Measurements from ENCODE around the gene NPB.

DNA sequence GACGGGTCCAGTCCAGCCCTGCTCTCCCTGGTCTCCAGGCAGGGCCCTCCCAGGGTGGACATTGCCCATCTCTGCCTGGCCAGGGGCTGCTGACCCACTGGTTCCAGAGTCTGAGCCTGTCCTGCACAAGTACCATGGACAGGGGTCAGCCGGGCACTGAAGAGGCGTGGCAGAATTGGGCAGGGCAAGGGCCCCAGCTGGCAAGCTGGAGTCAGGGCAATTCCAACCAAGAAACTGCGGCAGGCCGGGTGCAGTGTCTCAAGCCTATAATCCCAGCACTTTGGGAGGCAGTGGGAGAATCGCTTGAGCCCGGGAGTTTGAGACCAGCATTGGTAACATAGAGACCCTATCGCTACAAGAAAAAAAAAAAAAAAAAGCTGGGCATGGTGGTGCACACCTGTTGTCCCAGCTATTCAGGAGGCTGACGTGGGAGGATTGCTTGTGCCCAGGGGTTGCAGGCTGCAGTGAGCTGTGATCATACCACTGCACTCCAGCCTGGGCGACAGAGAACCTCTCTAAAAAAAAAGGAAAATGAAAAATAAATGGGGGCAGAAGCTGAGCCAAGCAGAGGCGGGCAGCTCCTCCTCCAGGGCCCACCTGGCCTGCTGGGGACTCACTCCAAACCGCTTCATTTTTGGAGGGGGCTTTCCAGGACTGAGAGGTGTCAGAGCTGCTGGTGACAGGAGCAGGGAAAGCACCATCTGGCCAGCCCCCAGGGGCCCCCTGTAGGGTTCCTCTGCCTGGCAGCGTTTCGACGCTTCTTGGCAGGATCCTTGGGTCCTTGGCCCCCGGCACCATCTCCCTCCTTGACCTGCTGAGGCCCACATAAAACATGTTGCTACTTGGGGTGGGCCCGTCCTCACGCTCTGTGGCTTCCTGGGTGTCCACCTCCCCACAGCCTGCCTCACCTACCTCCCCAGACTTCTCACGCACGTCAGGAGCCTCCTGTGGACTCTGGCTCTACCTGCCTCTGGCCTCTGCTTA lies 28.4 kb downstream of the NPB start:
- TF ChIP-seq CTCF (IDR thresholded peaks at IDR 0.05) (no peak), POLR2A (IDR thresholded peaks at IDR 0.05) (no peak)

Measured in heart left ventricle (tissue), 13 donors.